ENCODE results near the gene PRICKLE2.

PRICKLE2 gene

GRCh38 chr3:64232821-64233220, 7.6 kb upstream of the PRICKLE2 start:
- H3K27me3 ChIP-seq: peaks cover 5% of the 10 kb centered on the region
- H3K9me3 ChIP-seq: no peaks in the 10 kb centered on the region
- no peak overlapping the region for H3K4me3 ChIP-seq (ENCODE audit: low read depth in 1 of 2, low read length in 1 of 2)
- H3K36me3 ChIP-seq: no peaks in the 10 kb centered on the region
- no peaks in the 10 kb centered on the region for H3K4me1 ChIP-seq (ENCODE audit: control insufficient read depth in 1 of 2, insufficient read depth in 1 of 2, low read depth in 1 of 2, low read length in 1 of 2)
- no peak overlapping the region for H3K27ac ChIP-seq
- no peak for TF ChIP-seq CTCF (IDR thresholded peaks at IDR 0.05)

- no peak for TF ChIP-seq CTCF (IDR thresholded peaks at IDR 0.05)
- Histone ChIP-seq H3K9me3 (no peaks in the 10 kb centered on the region), H3K27ac (no peak overlapping the region), H3K27me3 (peaks cover 12% of the 10 kb centered on the region), H3K36me3 (no peaks in the 10 kb centered on the region), H3K4me3 (ENCODE audit: low read depth in 1 of 2, low read length in 1 of 2) (no peak overlapping the region), H3K4me1 (ENCODE audit: control insufficient read depth in 1 of 2, insufficient read depth in 1 of 2, low read depth in 1 of 2, low read length in 1 of 2) (no peaks in the 10 kb centered on the region)
Observed at GRCh38 chr3:64229903-64230302, 4.6 kb upstream of the PRICKLE2 start.

GRCh38 chr3:64228110-64228509, 2.8 kb upstream of the PRICKLE2 start:
- Histone ChIP-seq H3K9me3 (no peaks in the 10 kb centered on the region), H3K4me1 (ENCODE audit: control insufficient read depth in 1 of 2, insufficient read depth in 1 of 2, low read depth in 1 of 2, low read length in 1 of 2) (no peaks in the 10 kb centered on the region), H3K36me3 (no peaks in the 10 kb centered on the region), H3K27me3 (peaks cover 27% of the 10 kb centered on the region), H3K4me3 (ENCODE audit: low read depth in 1 of 2, low read length in 1 of 2) (no peak overlapping the region), H3K27ac (no peak overlapping the region)
- TF ChIP-seq CTCF (IDR thresholded peaks at IDR 0.05): no peak

- peaks cover 33% of the 10 kb centered on the region for H3K27me3 ChIP-seq
Observed at GRCh38 chr3:64226730-64227129, 1.5 kb upstream of the PRICKLE2 start.

GRCh38 chr3:64225695-64226499, 631 bp upstream of the PRICKLE2 start:
- no peaks in the 10 kb centered on the region for H3K36me3 ChIP-seq
- no peak overlapping the region for H3K27ac ChIP-seq
- H3K4me3 ChIP-seq (ENCODE audit: low read depth in 1 of 2, low read length in 1 of 2): no peak overlapping the region
- no peaks in the 10 kb centered on the region for H3K9me3 ChIP-seq
- no peaks in the 10 kb centered on the region for H3K4me1 ChIP-seq (ENCODE audit: control insufficient read depth in 1 of 2, insufficient read depth in 1 of 2, low read depth in 1 of 2, low read length in 1 of 2)
- peaks cover 33% of the 10 kb centered on the region for H3K27me3 ChIP-seq
- no peak for TF ChIP-seq CTCF (IDR thresholded peaks at IDR 0.05)

More at GRCh38 chr3:64226730-64227129, 1.5 kb upstream of the PRICKLE2 start:
- no peak overlapping the region for H3K27ac ChIP-seq
- H3K9me3 ChIP-seq: no peaks in the 10 kb centered on the region
- H3K4me3 ChIP-seq (ENCODE audit: low read depth in 1 of 2, low read length in 1 of 2): no peak overlapping the region
- no peaks in the 10 kb centered on the region for H3K36me3 ChIP-seq
- TF ChIP-seq CTCF (IDR thresholded peaks at IDR 0.05): no peak
- no peaks in the 10 kb centered on the region for H3K4me1 ChIP-seq (ENCODE audit: control insufficient read depth in 1 of 2, insufficient read depth in 1 of 2, low read depth in 1 of 2, low read length in 1 of 2)

Data from neutrophil (primary cell).